ENCODE measurements around the gene KCNAB1. TPM values are rescaled to one million over a fixed set of nuclear protein-coding genes. Genes with fewer than 3 reads are reported as not detected.

KCNAB1 gene
- total RNA-seq, 1 experiment from 2014 or later: 1.6 TPM

DNA sequence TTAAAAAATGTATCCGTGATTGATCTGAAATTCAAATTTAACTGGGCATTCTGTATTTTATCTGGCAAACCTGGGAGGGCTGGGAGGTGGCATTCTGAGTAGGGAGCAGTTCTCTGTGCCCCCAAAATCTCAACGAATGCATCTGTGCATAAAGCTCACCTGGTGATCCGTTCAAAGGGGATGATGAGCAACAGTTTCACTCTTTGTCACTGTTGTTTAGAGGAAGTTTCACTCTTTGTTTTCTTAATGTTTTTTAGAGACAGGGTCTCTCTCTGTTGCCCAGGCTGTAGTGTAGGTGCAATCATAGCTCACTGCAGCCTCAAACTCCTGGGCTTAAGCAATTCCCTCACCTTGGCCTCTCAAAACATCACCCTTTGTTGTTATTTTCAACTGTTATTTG lies 247.8 kb downstream of the KCNAB1 start:
- no peak for DNase-seq (ENCODE audit: low spot score)

DNA sequence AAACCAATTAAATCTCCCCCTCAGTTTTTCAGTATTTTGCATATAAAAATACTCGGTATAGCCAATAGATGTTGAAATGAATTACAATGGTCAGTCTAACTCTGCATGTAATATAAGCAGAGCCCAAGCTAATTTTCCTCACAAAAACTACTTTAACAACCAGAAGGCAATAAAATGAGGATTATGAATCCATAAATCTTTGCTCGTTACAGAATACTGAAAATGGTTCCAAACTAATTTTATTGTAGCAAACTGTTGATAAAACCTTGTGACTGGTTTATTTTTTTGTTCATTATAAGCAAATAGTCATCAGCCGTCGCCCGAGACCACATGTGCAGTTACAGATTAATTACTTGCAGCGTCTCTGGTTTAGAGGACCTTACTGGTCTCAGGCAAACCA lies 251.3 kb downstream of the KCNAB1 start:
- DNase-seq (ENCODE audit: low spot score): no peak

DNA sequence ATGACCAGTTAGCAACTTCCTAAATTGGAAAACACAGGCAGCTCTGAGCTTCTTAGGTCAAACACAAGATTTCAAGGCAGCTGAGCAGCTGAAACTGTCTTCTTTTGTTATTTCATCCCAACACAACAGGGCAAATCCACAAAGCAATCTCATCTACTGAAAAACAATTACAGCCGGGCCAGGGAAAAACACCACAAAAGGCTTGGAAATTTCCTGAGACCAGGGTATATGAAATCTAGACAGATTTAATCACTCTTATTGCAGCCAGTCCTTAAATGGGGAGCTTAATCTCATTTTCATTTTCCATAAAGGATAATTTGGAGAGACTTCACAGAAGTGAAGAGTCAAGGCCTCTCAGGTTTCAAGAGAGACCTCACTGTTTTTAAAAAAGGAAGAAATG lies 252.7 kb downstream of the KCNAB1 start:
- no peak for DNase-seq (ENCODE audit: low spot score)

DNA sequence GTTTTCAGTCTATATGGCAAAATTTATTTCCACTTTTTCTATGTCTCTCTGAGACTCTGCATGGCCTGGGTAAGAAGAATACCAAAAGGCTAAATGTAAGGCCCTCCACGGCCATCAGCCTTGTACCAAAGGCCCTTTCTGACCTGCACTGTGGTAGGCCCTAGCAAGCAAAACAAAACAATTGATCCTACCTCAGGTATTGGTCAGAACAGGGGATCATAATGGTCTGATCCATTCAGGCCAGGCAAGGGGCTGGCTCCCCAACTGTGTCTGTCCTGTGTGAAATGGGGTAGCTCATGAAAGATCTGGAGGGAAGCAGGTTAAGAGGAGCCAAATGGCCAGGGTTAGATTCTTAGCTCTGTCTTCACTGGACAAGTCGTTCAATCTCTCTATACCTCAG lies 253.3 kb downstream of the KCNAB1 start:
- no peak for DNase-seq (ENCODE audit: low spot score)

GRCh38 chr3:156376199-156376598 lies 255.8 kb downstream of the KCNAB1 start:
- no peak for DNase-seq (ENCODE audit: low spot score)

- no peak for DNase-seq (ENCODE audit: low spot score)
Observed at GRCh38 chr3:156377266-156377665, 256.9 kb downstream of the KCNAB1 start.

GRCh38 chr3:156377718-156378117 lies 257.3 kb downstream of the KCNAB1 start:
- DNase-seq (ENCODE audit: low spot score): no peak

DNA sequence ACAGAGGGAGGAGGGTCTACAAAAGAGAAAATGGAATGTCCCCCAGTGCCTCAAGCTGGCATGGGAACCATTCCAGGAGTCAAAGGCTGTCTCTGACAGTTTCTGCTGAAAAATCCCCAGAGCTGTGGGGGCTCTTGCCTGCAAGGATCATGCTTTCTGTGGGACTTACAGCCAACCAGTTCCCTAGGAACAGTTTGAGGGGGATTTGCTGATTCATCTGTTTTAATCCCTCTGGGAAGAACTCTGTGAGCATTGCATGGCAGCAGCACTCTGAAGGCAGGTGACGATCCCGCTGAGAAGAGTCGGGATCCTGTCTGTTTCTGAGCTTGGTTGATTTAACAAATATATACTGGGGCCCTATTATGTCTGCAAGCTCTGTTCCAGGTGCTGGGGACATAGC lies 258.5 kb downstream of the KCNAB1 start:
- DNase-seq (ENCODE audit: low spot score): no peak

DNA sequence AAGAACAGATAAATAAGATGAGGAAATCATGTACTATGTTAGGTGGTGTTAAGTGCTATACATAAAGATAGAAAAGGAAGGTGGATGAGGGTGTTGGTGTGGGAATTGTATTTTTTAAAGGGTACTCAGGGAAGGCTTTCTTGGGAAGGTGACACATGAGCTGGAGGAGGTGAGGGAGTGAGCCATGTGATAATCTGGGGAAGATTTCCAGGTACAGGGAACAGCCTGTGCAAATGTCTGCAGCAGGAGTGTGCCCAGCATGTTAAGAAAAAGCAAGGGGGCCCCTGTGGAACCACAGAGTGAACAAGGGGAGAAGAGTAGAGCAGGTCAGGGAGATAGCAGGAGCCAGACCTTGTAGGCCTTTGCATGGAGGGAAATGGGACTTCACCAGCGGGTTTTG lies 258.9 kb downstream of the KCNAB1 start:
- DNase-seq (ENCODE audit: low spot score): no peak

DNA sequence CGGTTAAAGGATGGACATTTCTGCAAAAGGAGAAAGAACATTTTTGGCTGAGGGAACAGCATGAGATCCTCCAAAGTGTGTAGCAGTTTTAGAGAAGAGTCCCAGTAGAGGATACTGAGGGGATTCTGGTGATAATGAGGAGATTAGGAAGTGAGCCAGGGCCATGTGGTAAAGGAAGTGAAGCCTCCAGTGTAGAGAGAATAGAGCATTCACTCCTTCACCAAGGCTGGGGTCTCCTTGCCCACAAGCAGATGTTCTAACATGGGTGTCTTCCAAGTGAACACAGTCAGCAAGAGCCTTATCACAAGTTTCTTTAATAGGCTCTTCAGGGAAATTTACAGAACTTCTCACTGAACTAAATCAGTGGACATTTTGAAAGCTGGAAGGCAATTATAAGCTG lies 260.9 kb downstream of the KCNAB1 start:
- no peak for DNase-seq (ENCODE audit: low spot score)

- DNase-seq (ENCODE audit: low spot score): peak; percentile 49
Observed at GRCh38 chr3:156382458-156383346, 262.3 kb downstream of the KCNAB1 start.

DNA sequence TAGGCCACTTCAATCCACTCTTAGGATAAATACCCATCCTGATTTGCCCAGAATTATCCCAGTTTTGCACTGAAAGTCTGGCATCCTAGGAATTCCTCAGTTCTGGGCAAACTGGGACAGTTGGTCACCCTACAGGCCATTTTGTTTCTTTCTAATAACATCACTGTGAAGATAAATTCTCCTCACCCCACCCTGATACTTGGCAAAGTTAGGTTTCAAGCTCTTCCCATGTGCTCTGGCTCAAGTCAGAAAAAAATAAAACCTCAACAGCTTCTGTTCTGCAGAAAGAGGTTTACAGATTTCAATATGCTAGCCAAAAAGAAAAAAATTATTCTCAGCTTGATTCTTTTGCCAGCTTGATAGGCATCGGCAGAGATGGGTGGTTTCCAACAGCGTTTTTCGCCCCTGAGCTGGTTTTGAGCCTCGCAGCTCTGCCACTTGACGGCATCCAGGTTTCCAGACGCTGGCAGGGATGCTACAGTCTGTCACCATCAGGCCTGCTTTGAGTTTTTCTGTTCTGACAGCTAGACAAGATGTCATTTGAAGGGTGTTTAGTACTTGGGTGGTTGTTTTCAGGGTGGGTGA lies 263.2 kb downstream of the KCNAB1 start:
- no peak for DNase-seq (ENCODE audit: low spot score)

- no peak for DNase-seq (ENCODE audit: low spot score)
Observed at GRCh38 chr3:156388497-156389448, 268.4 kb downstream of the KCNAB1 start.

DNA sequence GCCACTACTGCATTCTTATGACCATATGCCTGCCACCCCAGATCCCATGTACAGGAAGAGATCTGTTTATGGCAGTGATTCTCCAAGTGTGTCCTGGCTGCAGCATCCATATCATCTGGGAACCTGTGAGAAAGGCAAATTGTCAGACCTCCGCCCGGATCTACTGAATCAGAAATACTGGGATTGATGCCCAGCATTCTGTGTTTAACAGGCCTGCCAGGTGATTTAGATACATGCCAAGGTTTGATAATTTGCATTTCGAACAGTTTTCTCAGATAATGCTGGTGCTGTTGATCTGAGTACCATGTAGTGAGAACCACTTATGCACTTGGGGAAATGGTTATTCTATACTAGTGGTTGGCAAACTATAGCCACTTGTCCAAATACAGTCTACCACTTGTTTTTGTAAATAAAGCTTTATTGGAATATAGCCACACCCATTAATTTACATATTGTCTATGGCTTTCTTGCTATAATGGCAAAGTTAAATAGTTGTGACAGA lies 269.1 kb downstream of the KCNAB1 start:
- no peak for DNase-seq (ENCODE audit: low spot score)

DNA sequence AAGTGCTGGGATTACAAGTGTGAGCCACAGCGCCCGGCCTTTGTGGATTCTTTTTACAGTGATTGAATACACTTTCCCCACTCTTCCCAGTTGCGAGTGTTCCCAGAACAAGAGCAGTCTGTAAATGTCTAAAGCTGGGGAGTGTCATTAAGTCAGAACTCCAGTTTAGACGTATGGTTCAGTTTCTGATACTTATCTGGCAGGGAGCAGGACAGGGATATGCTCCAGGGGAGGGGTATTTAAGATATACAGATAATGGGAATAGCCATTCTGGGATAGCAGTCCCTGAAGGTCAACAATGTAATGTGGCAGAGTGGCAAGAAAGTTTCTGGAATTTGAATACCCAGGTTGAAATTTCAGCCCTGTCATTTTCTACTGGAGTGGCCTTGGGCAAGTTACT lies 270.5 kb downstream of the KCNAB1 start:
- DNase-seq (ENCODE audit: low spot score): no peak

- no peak for DNase-seq (ENCODE audit: low spot score)
Observed at GRCh38 chr3:156395961-156396710, 275.8 kb downstream of the KCNAB1 start.

- DNase-seq (ENCODE audit: low spot score): no peak
Observed at GRCh38 chr3:156396851-156397250, 276.5 kb downstream of the KCNAB1 start.

DNA sequence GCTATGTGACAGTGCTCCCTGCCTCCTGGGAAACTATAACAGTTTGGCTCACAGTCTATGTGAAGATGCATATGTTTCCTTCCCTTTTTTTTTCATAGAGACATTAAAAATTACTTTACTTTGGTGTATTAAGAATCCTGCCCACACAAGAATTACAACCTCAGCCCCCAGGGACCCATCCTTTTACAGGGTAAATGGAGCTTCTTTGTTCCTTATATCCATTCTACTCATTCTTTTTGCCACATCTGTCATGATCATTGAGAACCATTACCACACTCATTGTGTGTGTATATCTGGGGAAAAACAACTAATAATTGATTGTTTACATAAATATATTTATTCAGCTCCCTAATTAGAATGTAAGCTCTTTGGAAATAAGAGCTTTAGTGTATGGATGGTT lies 277.2 kb downstream of the KCNAB1 start:
- no peak for DNase-seq (ENCODE audit: low spot score)

DNA sequence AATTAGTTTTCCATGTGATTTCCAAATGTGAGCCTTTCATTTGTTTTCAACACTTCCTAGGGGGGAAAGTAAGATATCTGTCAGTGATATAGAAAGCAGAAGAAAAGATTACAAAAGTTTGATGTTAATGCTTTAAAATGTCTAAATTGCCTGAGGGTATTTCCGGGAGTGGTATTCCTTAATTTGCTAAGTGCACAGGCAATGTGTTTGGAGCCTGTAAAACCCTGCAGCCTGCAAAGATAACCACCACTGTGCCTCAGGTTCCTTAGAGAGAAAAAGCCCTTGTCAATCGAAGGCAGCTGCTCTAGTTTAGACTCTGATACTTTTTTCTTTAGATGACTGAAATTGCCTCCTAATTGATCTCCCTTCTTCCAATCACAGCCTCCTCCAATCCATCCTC lies 279.7 kb downstream of the KCNAB1 start:
- DNase-seq (ENCODE audit: low spot score): no peak

GRCh38 chr3:156400735-156401134 lies 280.4 kb downstream of the KCNAB1 start:
- no peak for DNase-seq (ENCODE audit: low spot score)

DNA sequence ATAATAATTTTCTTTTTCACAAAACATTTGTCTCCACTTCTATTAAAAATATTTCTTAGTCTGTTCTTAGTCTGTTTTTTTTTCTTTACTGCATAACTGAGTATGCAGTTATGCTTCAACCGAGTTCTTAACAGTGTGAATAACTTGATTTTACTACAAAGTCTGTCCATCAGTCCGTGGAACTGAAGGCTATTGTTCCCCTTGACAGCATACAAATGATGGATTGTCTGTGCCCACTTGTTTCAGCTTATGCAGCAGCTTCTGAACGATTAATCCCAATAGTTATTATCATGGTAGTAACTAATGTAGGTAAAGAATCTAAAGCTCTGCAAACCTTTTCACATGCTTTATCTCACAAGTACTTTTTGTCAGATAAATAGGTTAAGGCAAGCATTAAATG lies 283.8 kb downstream of the KCNAB1 start:
- DNase-seq (ENCODE audit: low spot score): no peak
